Stimulated activated CD4-positive, alpha-beta T cell treated with anti-CD3 and anti-CD28 coated beads, Interleukin-4, amount 100 ng/mL, for 1 hour (primary cell): ENCODE measurements around the gene IPCEF1.
"Not testable (repeated sequence)": the region's sequence is repeated elsewhere in the genome, so short reads cannot be mapped to it uniquely, and the experiment has no call there.

Source experiments
- DNase-seq: peaks from one replicate; pipeline ENCODE4 v3.0.0-alpha.2; 2020

Gene IPCEF1

DNA sequence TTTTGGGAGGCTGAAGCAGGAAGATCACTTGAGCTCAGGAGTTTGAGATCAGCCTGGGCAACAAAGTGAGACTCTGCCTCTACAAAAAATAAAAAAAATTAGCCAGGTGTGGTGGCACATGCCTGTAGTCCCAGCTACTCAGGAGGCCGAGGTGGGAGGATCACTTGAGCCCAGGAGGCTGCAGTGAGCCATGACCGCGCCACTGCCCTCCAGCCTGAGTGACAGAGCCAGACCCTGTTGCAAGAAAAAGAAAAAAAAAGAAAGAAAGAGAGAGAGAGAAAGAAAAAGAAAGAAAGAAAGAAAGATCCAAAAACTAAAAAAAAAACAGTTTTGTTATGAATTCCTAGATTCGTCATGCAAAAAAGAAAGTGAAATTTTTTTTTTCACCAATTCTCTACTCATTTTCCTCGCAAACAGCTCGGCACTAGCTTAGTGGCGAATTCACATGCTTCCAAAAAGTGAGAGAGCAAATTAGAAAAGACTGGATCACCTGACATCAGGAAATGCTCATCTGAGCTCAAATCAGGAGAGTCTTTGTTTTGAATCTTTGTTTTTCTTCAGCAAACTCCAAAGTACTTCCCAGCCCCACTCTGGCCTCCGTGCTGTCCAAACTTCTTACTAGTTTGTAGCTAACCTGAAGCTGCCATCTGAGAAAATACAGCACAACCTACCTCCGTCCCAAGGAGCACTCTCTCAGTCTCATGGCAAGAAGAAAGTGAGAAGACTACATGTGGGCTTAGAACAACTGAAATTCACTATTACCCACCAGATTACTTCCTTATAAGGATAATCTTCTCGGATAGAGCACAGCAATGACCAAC lies 27.0 kb downstream of the IPCEF1 start:
- DNase-seq = no peak

DNA sequence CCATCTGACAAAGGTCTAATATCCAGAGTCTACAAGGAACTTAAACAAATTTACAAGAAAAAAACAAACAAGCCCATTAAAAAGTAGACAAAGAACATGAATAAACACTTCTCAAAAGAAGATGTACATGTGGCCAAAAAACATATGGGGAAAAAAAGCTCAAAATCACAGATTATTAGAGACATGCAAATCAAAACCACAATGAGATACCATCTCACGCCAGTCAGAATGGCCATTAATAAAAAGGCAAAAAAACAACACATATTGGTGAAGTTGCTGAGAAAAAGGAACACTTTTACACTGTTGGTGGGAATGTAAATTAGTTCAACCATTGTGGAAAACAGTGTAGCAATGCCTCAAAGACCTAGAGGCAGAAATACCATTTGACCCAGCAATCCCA lies 29.3 kb downstream of the IPCEF1 start:
- not testable (repeated sequence) for DNase-seq

DNA sequence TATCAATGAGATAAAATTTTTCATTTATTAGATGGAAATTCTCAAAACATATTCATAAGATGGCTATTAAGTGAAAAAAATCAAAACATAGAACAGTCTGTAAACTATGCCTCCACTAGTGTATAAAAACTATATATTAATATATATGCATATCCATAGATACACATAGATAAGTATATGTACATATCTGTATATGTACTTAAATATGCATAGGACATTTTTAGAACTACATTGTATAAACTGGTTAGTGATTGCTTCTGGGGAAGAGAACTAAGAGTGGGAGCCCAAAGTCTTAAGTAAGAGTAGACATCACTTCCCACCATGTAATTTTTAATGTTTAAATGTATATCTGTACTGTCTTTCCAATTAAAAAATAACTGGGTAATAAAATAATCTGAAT lies 31.5 kb downstream of the IPCEF1 start:
- no peak for DNase-seq

- DNase-seq = no peak
Observed at GRCh38 chr6:154320181-154320580, 36.4 kb downstream of the IPCEF1 start.

DNA sequence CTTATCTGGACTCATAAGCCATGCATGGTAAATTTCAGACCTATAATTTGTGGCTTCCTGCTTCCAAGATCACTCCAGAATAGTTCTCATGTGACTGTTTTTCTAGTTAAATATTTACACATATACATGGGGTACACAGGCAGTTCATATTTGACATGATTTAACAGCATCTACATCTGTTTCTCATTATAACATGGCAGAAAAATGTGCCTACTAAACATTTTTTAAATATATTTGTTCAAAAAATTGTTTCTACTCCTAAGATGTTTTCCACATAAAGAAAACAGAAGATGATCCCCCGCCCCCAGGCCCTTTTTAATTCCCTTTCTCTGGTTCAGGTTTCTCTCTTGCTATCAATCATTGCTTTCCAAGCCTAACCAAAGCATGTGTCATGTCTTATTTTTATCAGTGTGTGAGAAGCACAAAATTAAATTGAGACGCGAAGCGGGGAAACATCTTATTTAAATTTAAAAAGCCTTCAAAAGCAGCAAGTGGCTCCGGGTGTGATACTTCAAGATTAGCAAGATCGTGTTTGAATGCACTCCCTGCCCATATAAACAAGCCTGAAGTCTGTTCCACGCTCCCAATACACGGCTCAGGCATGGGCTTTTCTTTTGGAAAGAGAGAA lies 37.3 kb downstream of the IPCEF1 start:
- no peak for DNase-seq

DNA sequence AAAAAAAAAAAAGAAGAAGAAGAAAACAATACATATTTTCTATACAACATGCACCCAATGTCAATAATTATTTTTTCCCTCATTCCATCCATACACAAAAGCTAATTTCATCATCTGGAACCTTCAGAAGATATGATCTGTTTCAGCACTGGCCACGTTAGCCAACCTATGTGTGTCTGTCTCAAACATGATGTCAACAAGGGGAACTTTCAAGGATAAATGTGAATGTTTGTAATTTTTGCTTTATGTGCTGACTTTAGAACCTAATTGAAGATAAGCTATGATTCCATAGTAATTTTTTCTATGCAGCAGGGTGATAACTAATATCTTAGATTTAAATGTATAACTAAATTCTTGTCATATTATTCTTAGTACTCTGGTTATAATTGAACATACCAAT lies 37.9 kb downstream of the IPCEF1 start:
- no peak for DNase-seq

DNA sequence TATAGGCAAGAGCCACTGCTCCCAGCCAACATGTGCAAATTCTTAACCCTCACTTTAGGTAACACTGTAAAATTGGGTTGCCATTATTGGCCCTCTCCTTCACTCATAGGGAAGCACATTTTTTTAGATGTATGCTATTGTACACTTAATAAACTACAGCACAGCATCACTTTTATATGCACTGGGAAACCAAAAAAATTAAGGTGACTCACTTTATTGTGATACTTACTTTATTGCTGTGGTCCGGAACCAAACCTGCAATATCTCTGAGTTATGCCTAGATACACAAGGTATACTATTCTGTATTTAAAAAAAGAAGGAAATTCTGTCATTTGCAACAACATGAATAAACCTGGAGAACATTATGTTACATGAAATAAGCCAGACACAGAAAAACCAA lies 40.5 kb downstream of the IPCEF1 start:
- no peak for DNase-seq

GRCh38 chr6:154314084-154314483 lies 42.5 kb downstream of the IPCEF1 start:
- DNase-seq = no peak

- DNase-seq = no peak
Observed at GRCh38 chr6:154308986-154309385, 47.6 kb downstream of the IPCEF1 start.

DNA sequence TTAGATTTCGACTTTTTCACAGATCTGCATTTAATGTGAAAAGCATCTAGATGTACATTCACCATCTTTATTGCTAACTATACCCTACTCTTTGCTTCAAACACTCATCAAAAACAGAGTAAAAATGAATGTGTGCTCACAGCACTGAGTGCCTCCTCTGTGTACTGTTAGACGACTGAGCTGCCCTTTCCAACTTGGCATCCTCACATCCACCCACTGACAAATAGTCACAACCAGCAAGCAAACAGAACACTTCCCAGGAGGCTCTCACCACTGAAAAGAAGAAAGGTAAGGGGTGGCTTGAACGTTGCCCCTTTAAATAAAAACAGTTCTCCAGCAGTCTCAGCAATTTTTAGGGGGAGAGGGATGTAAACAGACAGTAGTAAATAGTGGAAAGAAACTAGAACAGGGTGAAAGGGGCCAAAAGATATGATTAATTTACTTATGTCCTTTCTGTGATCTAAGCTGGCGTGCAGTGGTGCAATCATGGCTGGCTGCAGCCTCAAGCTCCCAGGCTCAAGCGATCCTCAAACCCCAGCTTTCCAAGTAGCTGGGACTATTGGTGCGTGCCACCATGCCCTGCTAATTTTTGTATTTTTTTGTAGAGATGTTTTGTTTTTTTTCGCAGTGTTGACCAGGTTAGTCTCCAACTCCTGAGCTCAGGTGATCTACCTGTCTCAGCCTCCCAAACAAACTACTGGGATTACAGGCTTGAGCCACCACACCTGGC lies 48.7 kb downstream of the IPCEF1 start:
- no peak for DNase-seq

- not testable (repeated sequence) for DNase-seq
Observed at GRCh38 chr6:154307147-154307546, 49.5 kb downstream of the IPCEF1 start.

DNA sequence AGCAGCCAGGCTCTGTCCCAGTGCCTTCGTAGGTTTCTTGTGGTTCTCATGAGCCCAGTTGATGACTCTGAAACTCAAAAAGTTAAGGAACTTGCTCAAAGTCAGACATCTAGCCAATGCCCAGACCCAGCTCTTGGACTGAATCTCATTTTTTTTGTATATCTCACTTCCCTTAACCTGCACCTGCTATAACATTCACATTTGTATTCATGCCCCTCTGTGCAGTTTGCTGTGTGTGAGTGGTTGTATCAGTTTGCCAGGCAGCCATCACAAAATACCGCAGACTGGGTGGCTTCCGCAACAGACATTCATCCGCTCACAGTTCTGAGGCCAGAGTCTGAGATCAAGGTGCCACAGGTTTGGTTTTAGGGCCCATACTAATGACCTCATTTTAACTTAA lies 49.9 kb downstream of the IPCEF1 start:
- DNase-seq = no peak

GRCh38 chr6:154304191-154304590 lies 52.4 kb downstream of the IPCEF1 start:
- no peak for DNase-seq

DNA sequence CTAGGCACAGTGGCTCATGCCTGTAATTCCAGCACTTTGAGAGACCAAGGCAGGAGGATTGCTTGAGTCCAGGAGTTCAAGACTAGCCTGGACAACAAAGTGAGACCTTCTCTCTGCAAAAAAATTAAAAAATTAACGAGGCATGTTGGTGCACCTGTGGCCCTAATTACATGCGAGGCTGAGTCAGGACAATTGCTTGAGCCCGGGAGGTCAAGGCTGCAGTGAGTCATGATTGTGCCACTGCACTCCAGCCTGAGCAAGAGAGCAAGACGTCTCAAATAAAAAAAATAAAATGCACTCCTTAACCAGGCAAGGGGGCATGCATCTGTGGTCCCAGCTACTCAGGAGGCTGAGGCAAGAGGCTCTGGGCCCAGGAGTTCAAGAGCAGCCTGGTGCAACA lies 53.0 kb downstream of the IPCEF1 start:
- not testable (repeated sequence) for DNase-seq

DNA sequence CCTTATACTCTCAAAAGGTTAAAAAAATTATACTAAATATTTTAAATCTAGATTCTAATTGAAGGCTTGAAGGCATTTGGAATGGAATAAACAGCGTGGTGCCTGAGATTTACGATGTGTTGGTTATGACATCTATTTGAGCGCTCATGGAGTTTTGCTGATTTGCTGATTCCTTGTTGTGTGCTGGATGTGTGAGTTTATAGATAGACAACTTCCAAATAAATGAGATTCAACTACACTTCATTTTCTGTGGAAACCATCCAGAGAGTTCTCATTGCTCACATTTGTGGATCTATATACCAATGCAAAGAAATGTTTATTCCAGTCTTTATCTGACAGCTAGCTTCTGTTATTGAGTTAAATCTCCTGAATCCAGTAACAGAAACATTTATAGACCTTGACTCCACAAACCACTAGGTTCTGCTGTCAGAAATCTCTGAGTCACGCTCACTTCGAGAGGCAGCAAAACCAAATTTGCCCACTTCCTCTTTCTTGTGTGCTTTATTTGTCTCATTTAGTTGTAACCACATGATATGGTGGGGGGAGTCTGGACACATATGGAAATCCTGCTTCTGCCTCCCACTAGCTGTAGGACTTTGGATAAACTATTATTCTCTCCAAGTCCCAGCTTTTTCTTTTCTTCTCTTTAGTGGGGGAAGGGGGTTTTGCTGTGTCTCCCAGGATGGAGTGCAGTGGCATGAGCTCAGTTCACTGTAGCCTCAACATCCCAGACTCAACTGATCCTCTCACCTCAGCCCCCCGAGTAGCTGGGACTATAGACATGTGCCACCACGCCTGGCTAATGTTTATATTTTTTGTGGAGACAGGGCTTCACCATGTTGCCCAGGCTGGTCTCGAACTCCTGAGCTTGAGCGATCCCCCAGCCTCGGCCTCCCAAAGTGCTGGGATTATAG lies 54.5 kb downstream of the IPCEF1 start:
- DNase-seq = no peak

DNA sequence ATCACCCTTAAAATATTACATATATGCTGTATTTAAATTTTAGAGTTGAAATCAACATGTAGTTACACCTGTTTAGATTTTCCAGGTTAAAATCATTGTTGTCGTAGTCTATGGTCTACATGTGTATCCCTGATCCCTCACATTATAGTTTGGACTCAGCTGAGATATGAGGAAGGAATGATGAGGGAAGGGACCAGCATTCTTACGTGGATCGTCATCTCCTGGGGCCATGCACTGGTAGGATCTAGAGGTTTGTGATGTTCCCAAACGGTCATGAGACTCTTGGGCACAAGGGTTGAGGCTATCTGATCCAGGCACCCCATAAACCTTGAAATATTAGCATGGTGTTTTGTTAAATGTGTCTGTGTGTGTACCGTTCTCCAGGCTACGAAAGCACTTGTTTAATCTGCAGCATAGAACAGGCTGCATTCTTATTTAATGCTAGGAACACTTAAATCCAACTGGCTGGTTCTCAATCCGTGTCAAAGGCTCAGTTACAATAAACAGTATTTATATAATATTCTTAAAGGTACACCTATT lies 55.4 kb downstream of the IPCEF1 start:
- no peak for DNase-seq

GRCh38 chr6:154298297-154298696 lies 58.3 kb downstream of the IPCEF1 start:
- no peak for DNase-seq

GRCh38 chr6:154297721-154298120 lies 58.9 kb downstream of the IPCEF1 start:
- DNase-seq = no peak

DNA sequence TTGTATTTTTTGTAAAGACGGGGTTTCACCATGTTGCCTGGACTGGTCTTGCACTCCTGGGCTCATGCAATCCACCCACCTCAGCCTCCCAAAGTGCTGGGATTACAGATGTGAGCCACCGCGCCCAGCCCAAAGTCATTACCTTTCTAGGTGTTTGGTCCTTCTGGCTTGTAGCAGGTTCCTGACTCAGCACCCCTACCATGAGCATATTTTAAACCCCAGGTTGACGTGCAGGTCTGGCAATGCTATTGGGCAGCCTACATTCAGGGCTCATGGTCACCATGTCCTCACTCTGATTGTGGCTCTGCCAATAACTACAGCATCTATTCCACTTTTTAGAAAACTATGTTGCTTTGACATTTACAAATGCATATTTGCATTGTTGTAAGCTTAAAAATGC lies 59.4 kb downstream of the IPCEF1 start:
- DNase-seq = no peak

GRCh38 chr6:154295733-154296132 lies 60.9 kb downstream of the IPCEF1 start:
- no peak for DNase-seq

DNA sequence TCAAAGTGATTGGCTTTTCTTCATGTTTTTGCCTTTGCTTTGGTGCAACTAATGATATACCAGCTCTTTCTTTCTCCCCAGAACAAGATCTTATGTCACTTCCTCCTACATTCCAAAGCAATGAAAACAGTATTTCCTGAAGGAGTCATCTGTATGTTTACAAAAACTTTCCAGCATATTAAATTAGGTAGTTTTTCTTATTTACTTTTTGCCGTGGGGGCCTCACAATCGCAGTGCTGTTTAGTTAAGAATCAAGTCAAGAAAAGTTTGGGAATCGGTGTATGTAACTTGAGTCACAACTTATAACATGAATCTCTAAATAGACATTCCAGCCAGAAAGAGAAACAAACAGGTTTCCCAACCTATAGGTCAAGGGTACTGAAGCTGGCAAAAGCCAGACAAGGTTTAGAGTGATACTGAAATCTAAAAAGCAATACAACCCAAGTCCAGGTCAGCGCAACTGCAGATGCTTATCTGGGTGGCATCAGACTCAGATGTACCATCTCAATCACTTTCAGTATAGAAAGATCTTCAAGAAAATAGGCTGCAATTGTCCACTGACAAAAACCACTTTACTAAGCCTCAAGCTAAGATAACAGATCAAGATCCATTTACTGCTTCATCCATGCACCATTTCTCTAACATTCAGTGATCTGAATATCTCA lies 63.6 kb downstream of the IPCEF1 start:
- DNase-seq = no peak

DNA sequence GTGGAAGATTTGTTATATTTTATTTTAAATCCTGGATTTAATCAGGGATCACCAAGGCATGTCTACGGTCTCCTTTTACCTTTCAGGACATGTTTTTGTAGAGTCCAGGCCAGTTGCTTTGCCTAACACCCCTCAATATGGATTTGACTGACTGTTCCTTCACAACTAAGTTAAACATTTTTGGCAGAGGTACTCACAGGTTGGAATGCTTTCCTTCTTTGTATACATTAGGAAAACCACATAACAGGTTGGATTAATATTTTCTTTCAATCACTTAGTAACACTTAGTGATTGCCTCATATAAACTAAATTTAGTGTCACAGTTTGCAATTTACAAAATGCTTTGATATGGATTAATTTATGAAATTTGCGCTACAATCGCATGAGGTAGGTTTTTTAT lies 64.5 kb downstream of the IPCEF1 start:
- no peak for DNase-seq
